ENCODE data around the gene TNKS1BP1.

The TNKS1BP1 gene

GRCh38 chr11:57353446-57353845 is 28.7 kb upstream of the TNKS1BP1 start:
- no peak for TF ChIP-seq CTCF (IDR thresholded peaks at IDR 0.05; ENCODE audit: insufficient read depth, missing control alignments)

GRCh38 chr11:57353036-57353435 is 28.3 kb upstream of the TNKS1BP1 start:
- no peak for TF ChIP-seq CTCF (IDR thresholded peaks at IDR 0.05; ENCODE audit: insufficient read depth, missing control alignments)
- FAIRE-seq (no peak), DNase-seq (ENCODE audit: insufficient read length, low spot score) (no peak)

More at GRCh38 chr11:57353446-57353845, 28.7 kb upstream of the TNKS1BP1 start:
- DNase-seq (ENCODE audit: insufficient read length, low spot score) = no peak
- FAIRE-seq = no peak

DNA sequence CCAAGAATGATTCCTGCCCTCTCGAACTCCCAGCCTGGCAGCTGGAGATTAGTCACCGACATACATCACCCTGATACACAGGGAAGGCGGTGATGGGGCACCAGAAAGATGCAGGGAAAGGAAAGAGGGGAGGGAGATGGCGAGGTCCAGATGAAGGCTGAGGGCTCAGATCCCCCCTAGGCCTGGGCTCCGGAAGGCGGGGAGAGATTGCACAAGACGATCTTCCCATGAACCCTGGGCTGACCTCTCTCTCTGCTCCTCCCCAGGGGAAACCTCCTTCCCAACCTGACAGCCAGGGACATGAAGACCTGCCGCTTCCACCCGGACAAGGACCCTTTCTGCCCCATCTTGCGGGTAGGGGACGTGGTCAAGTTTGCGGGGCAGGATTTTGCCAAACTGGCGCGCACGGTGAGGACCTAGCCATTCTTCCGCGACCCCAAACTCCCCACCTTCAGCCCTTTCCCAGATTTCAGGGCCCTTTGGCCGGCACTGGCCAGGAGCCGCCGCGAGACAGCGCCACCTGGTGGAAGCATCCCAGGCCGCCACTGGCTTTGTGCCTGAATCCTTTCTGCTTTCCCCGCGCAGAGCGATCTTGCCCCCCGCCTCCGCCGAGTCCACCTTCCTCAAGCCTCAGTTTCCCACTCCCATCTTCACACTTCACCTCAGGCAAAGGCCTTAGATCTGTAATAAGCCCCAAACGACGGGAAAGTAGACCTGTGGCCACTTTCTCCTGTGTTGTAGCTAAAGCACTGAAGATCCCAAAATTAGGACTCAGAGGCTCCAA is 24.9 kb upstream of the TNKS1BP1 start:
- FAIRE-seq (no peak), DNase-seq (ENCODE audit: insufficient read length, low spot score) (peak; percentile 58)
- TF ChIP-seq CTCF (IDR thresholded peaks at IDR 0.05; ENCODE audit: insufficient read depth, missing control alignments) = peak; percentile 9

DNA sequence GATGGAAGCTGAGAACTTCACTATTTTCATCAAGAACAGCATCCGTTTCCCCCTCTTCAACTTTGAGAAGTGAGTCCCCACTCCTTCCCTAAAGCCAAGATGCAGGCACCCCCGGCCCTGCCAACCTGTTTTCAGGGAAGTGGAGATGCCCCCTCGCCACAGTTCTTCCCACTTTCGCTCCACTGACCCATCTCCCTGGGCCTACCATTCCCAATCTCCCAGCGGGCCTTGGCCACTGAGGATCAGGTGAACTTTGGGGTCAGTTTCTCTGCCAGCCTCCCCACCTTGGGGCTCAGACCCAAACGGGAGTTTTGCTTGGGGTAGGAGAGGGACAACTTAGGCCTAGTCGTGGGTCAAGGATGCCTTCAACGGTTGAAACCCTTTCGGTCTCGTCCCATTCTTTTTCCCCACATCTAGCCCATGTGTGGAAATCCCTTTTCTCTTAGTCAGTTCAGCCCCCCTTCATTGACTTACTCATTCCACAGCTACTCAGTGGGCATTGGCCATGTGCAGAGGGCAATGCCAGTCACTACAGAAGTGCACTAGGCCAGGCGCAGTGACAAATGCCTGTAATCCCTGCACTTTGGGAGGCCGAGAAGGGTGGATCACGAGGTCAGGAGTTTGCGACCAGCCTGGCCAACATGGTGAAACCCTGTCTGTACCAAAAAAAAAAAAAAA is 24.0 kb upstream of the TNKS1BP1 start:
- DNase-seq (ENCODE audit: insufficient read length, low spot score) (no peak), FAIRE-seq (no peak)
- no peak for TF ChIP-seq CTCF (IDR thresholded peaks at IDR 0.05; ENCODE audit: insufficient read depth, missing control alignments)

GRCh38 chr11:57348052-57348451 is 23.3 kb upstream of the TNKS1BP1 start:
- TF ChIP-seq CTCF (IDR thresholded peaks at IDR 0.05; ENCODE audit: insufficient read depth, missing control alignments) = no peak
- DNase-seq (ENCODE audit: insufficient read length, low spot score) (no peak), FAIRE-seq (no peak)

DNA sequence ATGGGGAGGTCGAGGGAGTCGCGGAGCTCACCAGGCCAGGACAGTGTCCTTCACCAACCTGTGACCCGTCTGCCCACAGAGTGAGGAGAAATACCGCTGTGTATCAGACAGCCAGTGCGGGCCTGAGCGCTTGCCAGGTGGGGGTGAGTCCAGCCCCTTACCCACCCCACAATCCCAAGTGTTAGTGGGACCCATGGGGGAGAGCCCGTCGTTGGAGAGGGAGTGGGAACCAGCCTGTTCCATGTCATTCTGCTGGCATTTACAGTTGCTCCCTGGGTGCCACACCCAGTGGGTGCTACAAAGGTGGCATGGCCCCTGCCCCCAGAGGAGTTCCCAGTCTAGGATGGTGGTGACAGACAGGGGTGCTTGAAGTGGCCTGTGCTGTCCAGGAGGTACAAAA is 22.6 kb upstream of the TNKS1BP1 start:
- FAIRE-seq (no peak), DNase-seq (ENCODE audit: insufficient read length, low spot score) (no peak)
- TF ChIP-seq CTCF (IDR thresholded peaks at IDR 0.05; ENCODE audit: insufficient read depth, missing control alignments) = no peak

All from D721Med (cell line).